Right lobe of liver (tissue), 4 donors: ENCODE data around the gene SLC36A4.

ENCODE experiments used
- CTCF ChIP-seq, 4 donors: fragments of 200-600 bp in 3 of 4; fragments of 450-650 bp in 1 of 4; IDR thresholded peaks; one replicate each; pipeline versions ENCODE4 v1.5.1 to v1.8.0; 2016 to 2022; ENCODE audit warnings: antibody characterized with exemption in 4 of 4, mild to moderate bottlenecking in 2 of 4
- POLR2A ChIP-seq: fragments of 450-650 bp; IDR thresholded peaks from one replicate; pipeline ENCODE4 v1.6.1; 2017; ENCODE audit warnings: antibody characterized with exemption, mild to moderate bottlenecking
- donor health status: DM: no; HTN: no; CAD: no.
- donor health status: DM: no; HTN: no; CAD: no.
- donor health status: DM: no; HTN: yes; CAD: no.

DNA sequence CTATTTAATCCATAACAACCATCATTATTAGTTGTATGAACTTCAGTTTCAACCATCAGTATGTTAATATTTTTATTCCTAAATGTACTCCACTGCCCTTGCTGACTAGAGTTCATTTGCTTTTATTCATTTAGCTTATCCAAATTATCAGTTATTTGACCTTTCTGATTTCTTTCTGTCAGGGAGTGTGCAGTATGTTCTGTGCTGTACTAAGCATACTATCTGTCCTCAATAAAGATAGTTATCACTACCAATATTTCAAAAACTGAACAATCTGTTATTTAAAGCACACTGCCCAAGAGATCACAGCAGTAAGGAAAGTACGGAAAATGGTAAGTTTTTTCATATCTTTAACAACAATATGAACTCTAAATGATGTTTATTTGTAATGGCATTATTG is 8.3 kb downstream of the SLC36A4 start:
- no peak for TF ChIP-seq POLR2A
- TF ChIP-seq CTCF (IDR thresholded peaks at IDR 0.05): no peak
